H1 (cell line): ENCODE results near the gene CDKN2C. TPM values are rescaled to one million over a fixed set of nuclear protein-coding genes. Genes with fewer than 3 reads are reported as not detected.

ENCODE experiments used
- CTCF ChIA-PET: fragments of 300-600 bp; sonication (Branson Sonifier 250); formaldehyde crosslinking; loops from one replicate; lab custom pipeline; 2021; ENCODE audit not compliant: partially characterized antibody; lab: Charles Lee
- POLR2A ChIA-PET: fragments of 300-600 bp; sonication (Branson Sonifier 250); formaldehyde crosslinking; loops from one replicate; lab custom pipeline; 2021; ENCODE audit warnings: inconsistent platforms; ENCODE audit not compliant: partially characterized antibody; lab: Charles Lee
- DNase-seq, 2 experiments: peaks; one replicate each; pipeline versions ENCODE4 v3.0.0 to v3.0.0-alpha.2; 2010 to 2022; ENCODE audit warnings: low spot score in 2 of 2, low read depth in 1 of 2, mixed read lengths in 1 of 2
- FAIRE-seq: peaks from 2 replicates; lab custom pipeline; 2011; peaks lifted over from hg19 to GRCh38; lab: Jason Lieb, UNC
- H2AFZ ChIP-seq: 2 replicates; pipeline ENCODE4 v1.8.1; 2012; ENCODE audit warnings: low read length, inconsistent platforms
- H2AK5ac ChIP-seq: 2 replicates; pipeline ENCODE4 v1.6.1; 2013; ENCODE audit warnings: low read depth, low read length
- H2BK120ac ChIP-seq: replicated peaks from 2 replicates; pipeline ENCODE3; 2013; ENCODE audit warnings: low read depth, low read length, inconsistent platforms
- H2BK12ac ChIP-seq: 2 replicates; pipeline ENCODE4 v1.6.1; 2013; ENCODE audit warnings: low read depth, low read length
- H2BK15ac ChIP-seq: 2 replicates; pipeline ENCODE4 v1.6.1; 2013; ENCODE audit warnings: low read length
- H2BK20ac ChIP-seq: 2 replicates; pipeline ENCODE4 v1.6.1; 2013; ENCODE audit warnings: low read length
- H2BK5ac ChIP-seq: 2 replicates; pipeline ENCODE4 v1.6.1; 2013; ENCODE audit warnings: low read depth, low read length
- H3K14ac ChIP-seq: 2 replicates; pipeline ENCODE4 v1.6.1; 2013; ENCODE audit warnings: inconsistent platforms; ENCODE audit not compliant: insufficient read length
- H3K18ac ChIP-seq: 2 replicates; pipeline ENCODE4 v1.6.1; 2013; ENCODE audit warnings: low read length; ENCODE audit errors: extremely low read depth
- H3K23ac ChIP-seq: 2 replicates; pipeline ENCODE4 v1.6.1; 2013; ENCODE audit warnings: inconsistent platforms; ENCODE audit not compliant: insufficient read length
- H3K23me2 ChIP-seq: 2 replicates; pipeline ENCODE4 v1.6.1; 2013; ENCODE audit warnings: low read depth, low read length
- H3K27ac ChIP-seq: 2 replicates; pipeline ENCODE4 v1.6.1; 2011; ENCODE audit warnings: low read depth, low read length, inconsistent platforms
- H3K27me3 ChIP-seq, 4 experiments: replicated peaks in 1 of 4; 1 replicate in 1 of 4; 2 replicates in 3 of 4; pipeline versions ENCODE4 v1.6.1 to v1.8.1; 2011 to 2013; ENCODE audit warnings: low read length in 3 of 4, mild to moderate bottlenecking in 3 of 4, inconsistent platforms in 2 of 4, mixed read lengths in 2 of 4, moderate library complexity in 1 of 4; ENCODE audit not compliant: control insufficient read depth in 3 of 4, insufficient read depth in 3 of 4; ENCODE audit errors: extremely low read depth in 1 of 4
- H3K36me3 ChIP-seq, 4 experiments: 2 replicates each; pipeline versions ENCODE4 v1.6.1 to v1.8.1; 2011 to 2013; ENCODE audit warnings: mild to moderate bottlenecking in 4 of 4, low read length in 3 of 4, moderate library complexity in 2 of 4, control low read depth in 1 of 4, inconsistent platforms in 1 of 4; ENCODE audit not compliant: insufficient read depth in 4 of 4, control insufficient read depth in 2 of 4
- H3K4ac ChIP-seq: replicated peaks from 2 replicates; pipeline ENCODE3; 2013; ENCODE audit warnings: low read length, low read depth, mixed read lengths, inconsistent platforms; ENCODE audit not compliant: insufficient read length
- H3K4me1 ChIP-seq, 4 experiments: replicated peaks in 1 of 4; 1 replicate in 1 of 4; 2 replicates in 3 of 4; pipeline versions ENCODE4 v1.6.1 to v1.8.1; 2011 to 2013; ENCODE audit warnings: low read length in 3 of 4, inconsistent platforms in 2 of 4, mixed read lengths in 1 of 4; ENCODE audit not compliant: insufficient read depth in 4 of 4, control insufficient read depth in 3 of 4
- H3K4me2 ChIP-seq, 2 experiments: 2 replicates each; pipeline versions ENCODE4 v1.6.1 to v1.8.1; 2011 to 2013; ENCODE audit warnings: low read depth in 2 of 2, low read length in 2 of 2, control low read depth in 1 of 2, inconsistent platforms in 1 of 2, mild to moderate bottlenecking in 1 of 2; ENCODE audit not compliant: insufficient read depth in 1 of 2
- H3K4me3 ChIP-seq, 4 experiments: fragments of 200-600, 300-600 bp in 1 of 4; sonication (generic), shearing (Covaris generic), sonication (Bioruptor Twin) in 1 of 4; 2 replicates each; pipeline versions ENCODE4 v1.5.1 to v1.8.1; 2011 to 2016; ENCODE audit warnings: low read length in 4 of 4, low read depth in 3 of 4, control low read depth in 2 of 4, inconsistent platforms in 2 of 4, mild to moderate bottlenecking in 2 of 4, mixed read lengths in 1 of 4, moderate library complexity in 1 of 4; ENCODE audit not compliant: insufficient read depth in 2 of 4; ENCODE audit errors: extremely low read depth in 1 of 4
- H3K56ac ChIP-seq: replicated peaks from 2 replicates; pipeline ENCODE3; 2013; ENCODE audit warnings: low read depth, mild to moderate bottlenecking, mixed read lengths, low read length, inconsistent platforms; ENCODE audit not compliant: insufficient read length
- H3K79me1 ChIP-seq: 2 replicates; pipeline ENCODE4 v1.6.1; 2013; ENCODE audit warnings: low read depth, low read length, control low read depth
- H3K79me2 ChIP-seq, 2 experiments: 2 replicates each; pipeline versions ENCODE4 v1.6.1 to v1.8.1; 2012 to 2013; ENCODE audit warnings: low read length in 2 of 2, mild to moderate bottlenecking in 2 of 2, inconsistent platforms in 1 of 2; ENCODE audit not compliant: insufficient read depth in 2 of 2, control insufficient read depth in 1 of 2
- H3K9ac ChIP-seq, 4 experiments: replicated peaks in 1 of 4; 1 replicate in 1 of 4; 2 replicates in 3 of 4; pipeline versions ENCODE4 v1.6.1 to v1.8.1; 2011 to 2013; ENCODE audit warnings: low read depth in 3 of 4, low read length in 3 of 4, control low read depth in 2 of 4, mild to moderate bottlenecking in 2 of 4, moderate library complexity in 2 of 4, inconsistent platforms in 1 of 4; ENCODE audit errors: extremely low read depth in 1 of 4
- H3K9me3 ChIP-seq, 2 experiments: 2 replicates each; pipeline versions ENCODE4 v1.6.1 to v1.8.1; 2012 to 2013; ENCODE audit warnings: mild to moderate bottlenecking in 2 of 2, moderate library complexity in 2 of 2, control low read depth in 1 of 2, inconsistent platforms in 1 of 2, low read depth in 1 of 2, low read length in 1 of 2, mixed read lengths in 1 of 2; ENCODE audit not compliant: insufficient read depth in 2 of 2
- H4K20me1 ChIP-seq, 2 experiments: replicated peaks in 1 of 2; 2 replicates each; pipeline versions ENCODE3 to v1.8.1; 2011 to 2013; ENCODE audit warnings: inconsistent platforms in 2 of 2, low read length in 2 of 2, mild to moderate bottlenecking in 1 of 2; ENCODE audit not compliant: insufficient read depth in 2 of 2, control insufficient read depth in 1 of 2
- H4K5ac ChIP-seq: 2 replicates; pipeline ENCODE4 v1.6.1; 2013; ENCODE audit warnings: low read length, low read depth, mixed read lengths, inconsistent platforms; ENCODE audit not compliant: insufficient read length
- H4K8ac ChIP-seq: 2 replicates; pipeline ENCODE4 v1.8.0; 2013; ENCODE audit warnings: mild to moderate bottlenecking, moderate library complexity, low read length, inconsistent platforms; ENCODE audit not compliant: insufficient read depth; ENCODE audit errors: extremely low read depth
- H4K91ac ChIP-seq: replicated peaks from 2 replicates; pipeline ENCODE3; 2013; ENCODE audit warnings: low read length, mixed read lengths, inconsistent platforms; ENCODE audit not compliant: insufficient read length
- JUN ChIP-seq: IDR thresholded peaks from 2 replicates; pipeline ENCODE4 v1.6.1; 2011; ENCODE audit warnings: low read depth, mild to moderate bottlenecking, improper control_type of control experiment, low read length
- SIX5 ChIP-seq: IDR thresholded peaks from 2 replicates; pipeline ENCODE4 v1.6.1; 2011; ENCODE audit warnings: mild to moderate bottlenecking, low read depth, low read length
- SUZ12 ChIP-seq: fragments of 200-600 bp; sonication (generic); IDR thresholded peaks from 2 replicates; pipeline ENCODE4 v1.6.1; 2012; ENCODE audit warnings: mild to moderate bottlenecking, inconsistent platforms, low read length, moderate library complexity, mixed read lengths
- TAF1 ChIP-seq: IDR thresholded peaks from 2 replicates; pipeline ENCODE4 v1.6.1; 2011; ENCODE audit warnings: mild to moderate bottlenecking, low read depth, low read length
- WGBS, 2 experiments: shearing (Covaris generic) in 1 of 2; methylation state at CpG; one replicate each; pipeline versions ENCODE4 v1.1.6 to v1.1.7; 2013 to 2015; ENCODE audit warnings: low lambda C conversion rate in 2 of 2, mixed read lengths in 2 of 2, inconsistent platforms in 1 of 2, low coverage in 1 of 2, missing lambda C conversion rate in 1 of 2; ENCODE audit not compliant: insufficient replicate concordance in 2 of 2, insufficient coverage in 1 of 2, insufficient read length in 1 of 2; ENCODE audit errors: extremely low coverage in 1 of 2, missing lambda C conversion rate in 1 of 2; 5-methylcytosine and 5-hydroxymethylcytosine counted together
- polyA plus RNA-seq, 7 experiments: library from polyadenylated mRNA; depleted of rRNA in 3 of 7; stranded (reverse) in 5 of 7; unstranded in 2 of 7; fragments of >200 nt in 5 of 7; fragments of 200-250 nt in 2 of 7; gene quantifications; 1 replicate in 5 of 7; 2 replicates in 1 of 7; 4 replicates in 1 of 7; pipeline versions ENCODE4 v1.2.1 to v1.2.3, GENCODE V29; 2011 to 2013; ENCODE audit warnings: missing spikeins in 2 of 7, mixed read lengths in 2 of 7
- total RNA-seq: library from RNA; stranded (reverse); fragmentation: NEBNext Ultra II Directional; extraction: Animal tissue kit (Norgen Biotek cat#: 25700); gene quantifications from 2 replicates; pipeline ENCODE4 v1.2.1, GENCODE V29; 2021
- TF ChIP-seq, protein P1 (sequence below): IDR thresholded peaks from 2 replicates; pipeline ENCODE4 v1.6.1; 2012; ENCODE audit warnings: inconsistent platforms

The CDKN2C gene
- total and polyA plus RNA-seq, 2 of the 8 experiments (the other 6 are each of a cell fraction or from before 2014, with no cell fraction given), result not detected

DNA sequence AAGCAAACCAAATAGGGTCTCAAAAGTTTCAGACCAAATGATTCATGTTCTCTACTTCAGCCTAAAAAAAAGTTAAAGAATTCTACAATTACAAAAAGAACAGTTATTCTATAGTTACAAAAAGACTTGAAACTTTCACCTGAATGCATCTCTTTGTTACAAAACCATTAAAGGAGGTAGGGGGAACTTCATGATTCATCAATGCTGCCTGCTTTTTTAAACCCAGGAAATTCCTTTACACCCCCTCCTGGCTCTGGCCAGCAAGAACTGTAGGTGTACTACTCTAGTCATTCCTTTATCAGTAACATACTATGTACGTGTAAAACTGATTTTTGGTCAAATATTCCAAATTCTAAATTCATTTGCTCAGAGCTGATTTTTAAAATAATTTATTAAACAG is 14.9 kb upstream of the CDKN2C start:
- Histone ChIP-seq H4K5ac (no peak overlapping the region), H3K9me3 (peaks cover 0 to 5% of the 10 kb centered on the region in 2 experiments; a peak in 1 of 4 replicates), H2BK120ac (no peak overlapping the region), H3K36me3 (no peaks in the 10 kb centered on the region), H3K27me3 (no peaks in the 10 kb centered on the region), H2AFZ (no peak overlapping the region), H4K91ac (no peak overlapping the region), H3K14ac (no peak overlapping the region), H3K79me1 (peaks cover 4% of the 10 kb centered on the region; the same call in 1 of the 2 replicates), H2AK5ac (no peak overlapping the region), H3K56ac (no peak overlapping the region), H3K4ac (no peak overlapping the region), H2BK5ac (no peak overlapping the region), H3K79me2 (peaks cover 3 to 64% of the 10 kb centered on the region in 2 experiments; a peak in 3 of 4 replicates), H3K27ac (no peak overlapping the region), H2BK15ac (no peak overlapping the region), H3K4me3 (no peak overlapping the region), H3K23ac (no peak overlapping the region), H3K18ac (no peak overlapping the region), H3K9ac (no peak overlapping the region), H3K4me1 (peaks cover 0 to 3% (median 0%) of the 10 kb centered on the region in 4 experiments; a peak in 2 of 7 replicates), H2BK20ac (no peak overlapping the region), H3K4me2 (no peak overlapping the region), H4K20me1 (no peaks in the 10 kb centered on the region), H2BK12ac (no peak overlapping the region), H4K8ac (no peak overlapping the region), H3K23me2 (peaks cover 7% of the 10 kb centered on the region; the same call in 1 of the 2 replicates)
- no peak for DNase-seq
- ChIA-PET CTCF (no interaction called here), POLR2A (no interaction called here)
- no peak for TF ChIP-seq JUN
- no peak for TF ChIP-seq SUZ12
- TF ChIP-seq, protein P1, sequence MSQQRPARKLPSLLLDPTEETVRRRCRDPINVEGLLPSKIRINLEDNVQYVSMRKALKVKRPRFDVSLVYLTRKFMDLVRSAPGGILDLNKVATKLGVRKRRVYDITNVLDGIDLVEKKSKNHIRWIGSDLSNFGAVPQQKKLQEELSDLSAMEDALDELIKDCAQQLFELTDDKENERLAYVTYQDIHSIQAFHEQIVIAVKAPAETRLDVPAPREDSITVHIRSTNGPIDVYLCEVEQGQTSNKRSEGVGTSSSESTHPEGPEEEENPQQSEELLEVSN, result no peak
- TF ChIP-seq TAF1, result no peak
- TF ChIP-seq SIX5, result no peak
- no peak for FAIRE-seq
- WGBS, 2 experiments, result 78% methylated on average over 1 of the region's 1 CpG; no CpG with 5 or more reads in 1 of the 2 experiments
